ENCODE measurements around the gene COX6A2.
"Not testable (repeated sequence)": the region's sequence is repeated elsewhere in the genome, so short reads cannot be mapped to it uniquely, and the experiment has no call there.

The COX6A2 gene

GRCh38 chr16:31436221-31437045, 8.3 kb upstream of the COX6A2 start:
- no peak for DNase-seq

GRCh38 chr16:31435341-31436220, 7.4 kb upstream of the COX6A2 start:
- no peak for DNase-seq

- DNase-seq, result no peak
Observed at GRCh38 chr16:31430380-31431052, 2.4 kb upstream of the COX6A2 start.

GRCh38 chr16:31429796-31430195, 1.6 kb upstream of the COX6A2 start:
- DNase-seq, result no peak

GRCh38 chr16:31429314-31429713, 1.2 kb upstream of the COX6A2 start:
- no peak for DNase-seq

GRCh38 chr16:31428638-31429247, 583 bp upstream of the COX6A2 start:
- no peak for DNase-seq

- DNase-seq, result peak; percentile 57
Observed at GRCh38 chr16:31427441-31428278, 500 bp downstream of the COX6A2 start.

- DNase-seq, result no peak
Observed at GRCh38 chr16:31423801-31424200, 4.4 kb downstream of the COX6A2 start.

- DNase-seq, result no peak
Observed at GRCh38 chr16:31423241-31423640, 4.9 kb downstream of the COX6A2 start.

GRCh38 chr16:31421587-31421986, 6.6 kb downstream of the COX6A2 start:
- DNase-seq, result no peak

GRCh38 chr16:31420037-31420436, 8.1 kb downstream of the COX6A2 start:
- DNase-seq, result no peak

GRCh38 chr16:31417916-31418315, 10.2 kb downstream of the COX6A2 start:
- no peak for DNase-seq

GRCh38 chr16:31417036-31417435, 11.1 kb downstream of the COX6A2 start:
- DNase-seq, result not testable (repeated sequence)

GRCh38 chr16:31416371-31416770, 11.8 kb downstream of the COX6A2 start:
- no peak for DNase-seq

- no peak for DNase-seq
Observed at GRCh38 chr16:31414706-31415105, 13.5 kb downstream of the COX6A2 start.

- DNase-seq, result no peak
Observed at GRCh38 chr16:31413943-31414342, 14.2 kb downstream of the COX6A2 start.

GRCh38 chr16:31413381-31413780, 14.8 kb downstream of the COX6A2 start:
- no peak for DNase-seq

- no peak for DNase-seq
Observed at GRCh38 chr16:31412750-31413149, 15.4 kb downstream of the COX6A2 start.

GRCh38 chr16:31411024-31411844, 16.9 kb downstream of the COX6A2 start:
- DNase-seq, result no peak

- no peak for DNase-seq
Observed at GRCh38 chr16:31410082-31410481, 18.1 kb downstream of the COX6A2 start.

GRCh38 chr16:31409433-31409832, 18.7 kb downstream of the COX6A2 start:
- no peak for DNase-seq
